T47D (cell line): ENCODE data around the gene WNT7B.

Experiments
- DNase-seq, 2 experiments: peaks; one replicate each; pipeline versions ENCODE4 v3.0.0 to v3.0.0-alpha.2; 2011 to 2012; ENCODE audit warnings: low read depth in 1 of 2, low spot score in 1 of 2
- JUND ChIP-seq: IDR thresholded peaks from 2 replicates; pipeline ENCODE4 v1.6.1; 2012; ENCODE audit warnings: low read depth
- in situ Hi-C: cut with HindIII; loops from 2 replicates; pipeline ENCODE4 v1.10.0; 2016; ENCODE audit warnings: low sequenced_read_pairs, low pct_unique_long_range_greater_than_20kb

The WNT7B gene

DNA sequence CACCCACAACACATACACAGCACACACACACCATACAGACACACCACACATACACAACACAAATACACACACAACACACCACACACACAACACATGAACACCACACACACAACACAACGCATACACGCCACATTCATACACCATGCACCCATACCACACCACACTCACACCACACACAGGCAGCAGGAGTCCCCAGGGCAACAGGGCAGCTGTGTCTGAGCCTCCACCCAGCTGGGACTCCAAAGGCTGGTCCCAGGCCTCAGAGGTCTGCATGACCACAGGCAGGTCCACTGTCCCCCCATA, 3.3 kb upstream of the WNT7B start:
- no peak for DNase-seq
- in situ Hi-C loops, result no loop called here
- TF ChIP-seq JUND, result no peak

DNA sequence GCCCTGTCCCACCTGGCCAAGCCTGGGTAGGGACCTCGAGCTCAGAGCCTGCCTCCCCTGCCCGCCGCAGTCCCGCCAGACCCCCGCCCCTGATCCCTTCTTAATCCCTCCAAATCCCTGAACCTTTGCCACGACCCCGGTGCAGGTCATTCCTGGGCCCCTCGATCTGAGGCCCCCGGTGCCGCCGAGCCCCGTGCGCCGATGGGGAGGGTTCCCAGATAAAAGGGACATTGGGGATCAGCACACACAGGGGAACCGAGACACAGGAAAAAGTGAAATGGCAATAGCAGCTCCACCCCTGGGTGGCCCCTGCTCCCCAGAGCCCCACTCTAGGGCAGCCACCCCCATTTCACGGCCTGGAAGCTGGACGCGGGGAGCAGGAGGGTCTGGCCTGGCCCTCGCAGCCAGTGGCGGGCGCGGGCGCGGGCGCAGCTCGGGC, 1.3 kb upstream of the WNT7B start:
- in situ Hi-C loops, result no loop called here
- TF ChIP-seq JUND, result no peak
- no peak for DNase-seq

DNA sequence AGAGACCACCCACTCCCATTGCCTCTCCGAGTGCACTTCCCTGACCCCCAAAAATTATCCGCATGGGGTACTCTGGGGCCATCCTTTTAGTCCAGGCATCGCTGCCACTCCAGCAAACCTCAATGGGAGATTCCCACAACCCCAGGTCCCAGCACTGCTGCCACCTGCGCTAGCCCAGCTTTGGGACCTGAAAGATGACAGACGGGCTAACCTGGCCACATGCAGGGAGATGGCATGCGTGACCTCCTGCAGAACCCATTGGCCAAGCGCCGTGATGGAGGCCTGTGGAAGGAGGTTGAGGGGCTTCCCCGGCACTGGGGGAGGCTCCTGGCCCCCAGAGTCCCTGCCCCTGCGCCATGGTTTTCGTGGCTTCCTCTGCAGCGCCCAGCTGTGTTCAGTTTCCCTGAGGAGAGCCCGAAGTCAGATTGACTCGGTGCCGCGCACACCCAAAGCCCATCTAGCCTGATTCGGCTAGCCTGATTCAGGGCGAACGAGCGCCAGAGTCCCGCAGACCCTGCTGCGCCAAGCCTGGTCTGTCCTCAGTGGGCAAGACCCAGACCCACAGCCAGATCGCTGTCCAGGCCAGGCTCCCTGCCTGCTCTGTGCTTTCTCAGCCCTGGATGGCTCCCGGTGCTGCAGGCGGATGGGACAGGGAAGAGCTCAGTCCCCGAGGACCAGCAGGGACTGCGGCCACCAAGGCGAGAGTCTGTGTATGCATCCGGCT, 751 bp upstream of the WNT7B start:
- no peak for TF ChIP-seq JUND
- DNase-seq, result peak in 1 of 2 experiments; percentile 45
- in situ Hi-C loops, result no loop called here

DNA sequence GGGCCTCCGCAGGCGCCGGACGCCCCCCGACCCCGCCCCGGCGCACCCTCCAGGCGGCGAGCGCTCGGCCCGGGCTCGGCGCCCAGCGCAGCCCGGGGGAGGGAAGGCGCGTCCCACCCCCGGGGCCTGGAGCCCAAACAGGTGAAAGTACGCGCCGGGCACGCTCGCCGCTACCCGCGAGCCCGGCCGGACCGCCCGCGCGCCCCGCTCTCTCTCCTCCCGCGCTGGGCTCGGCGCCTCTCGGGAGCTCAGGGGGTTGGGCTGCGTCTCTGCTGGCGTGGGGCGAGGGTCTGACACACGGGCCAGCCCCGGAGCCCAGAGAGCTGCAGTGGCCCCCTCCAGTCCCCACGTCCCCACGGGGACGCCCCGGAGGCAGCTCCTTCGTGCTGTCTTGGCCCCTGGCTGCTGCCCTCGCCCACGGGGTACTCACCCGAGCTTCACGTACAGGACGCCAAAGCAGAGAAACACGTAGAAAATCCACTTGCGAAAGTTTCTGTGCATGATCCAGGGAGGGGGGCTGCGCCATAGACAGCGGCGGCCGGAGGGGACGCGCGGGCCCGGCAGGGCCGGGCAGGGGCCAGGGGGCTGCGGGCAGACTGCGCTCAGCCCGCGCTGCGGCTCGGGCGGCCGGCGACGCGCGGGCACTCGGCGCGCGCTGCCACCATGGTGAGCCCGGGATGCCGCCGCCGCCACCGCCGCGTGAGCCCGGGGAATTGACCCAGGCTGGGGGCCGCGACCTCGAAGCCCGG, 534 bp downstream of the WNT7B start:
- DNase-seq, result peak in 1 of 2 experiments; percentile 42
- in situ Hi-C loops, result no loop called here
- TF ChIP-seq JUND, result no peak

DNA sequence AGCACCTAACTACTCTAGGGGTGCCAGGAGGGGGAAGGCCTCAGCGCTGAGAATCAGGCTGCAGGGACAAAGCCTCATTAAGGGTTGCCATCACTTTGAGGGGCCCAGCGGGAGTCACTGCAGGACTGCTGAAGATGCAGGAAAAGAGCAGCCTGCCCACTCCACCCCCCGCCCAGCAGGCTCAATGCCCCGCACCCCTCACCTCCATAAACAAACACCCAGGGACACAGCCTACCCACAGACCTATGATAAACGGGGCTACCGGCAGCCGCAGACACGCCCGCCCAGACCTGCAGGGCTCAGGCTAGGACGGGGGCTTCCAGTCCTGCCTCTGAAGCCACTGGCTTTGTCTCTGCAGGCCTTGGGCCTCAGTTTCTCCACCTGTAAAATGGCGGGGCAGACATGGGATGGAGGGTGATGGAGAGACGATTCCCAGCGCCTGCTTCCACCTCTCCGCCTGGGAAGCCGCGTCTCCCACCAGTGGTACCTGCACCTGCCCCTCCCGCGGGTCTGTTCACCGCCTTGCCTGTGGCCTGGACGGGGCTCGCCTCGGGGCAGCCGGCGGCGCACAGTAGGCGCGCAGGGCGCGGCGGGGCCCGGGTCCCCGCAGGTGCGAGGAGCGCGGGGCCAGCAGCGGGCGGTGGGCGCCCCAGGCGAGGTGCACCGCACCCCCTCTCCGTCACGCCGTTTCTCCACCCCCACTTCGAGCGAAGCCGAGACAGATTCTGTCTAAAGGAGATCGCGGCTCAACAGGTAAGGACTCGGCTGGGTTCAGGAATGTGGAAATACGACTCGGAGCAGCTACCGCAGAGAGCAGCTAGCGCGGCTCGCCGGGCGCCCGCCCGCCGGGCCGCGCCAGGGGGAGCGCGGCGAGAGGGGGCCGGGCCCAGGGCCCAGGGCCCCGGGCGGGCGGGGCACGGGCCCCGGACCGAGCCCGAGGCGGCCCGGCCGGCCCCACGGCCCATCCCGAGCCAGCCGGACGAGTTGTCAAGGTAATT, 1.5 kb downstream of the WNT7B start:
- DNase-seq, result peak; percentile 58 to 81
- TF ChIP-seq JUND, result no peak
- in situ Hi-C loops, result no loop called here

DNA sequence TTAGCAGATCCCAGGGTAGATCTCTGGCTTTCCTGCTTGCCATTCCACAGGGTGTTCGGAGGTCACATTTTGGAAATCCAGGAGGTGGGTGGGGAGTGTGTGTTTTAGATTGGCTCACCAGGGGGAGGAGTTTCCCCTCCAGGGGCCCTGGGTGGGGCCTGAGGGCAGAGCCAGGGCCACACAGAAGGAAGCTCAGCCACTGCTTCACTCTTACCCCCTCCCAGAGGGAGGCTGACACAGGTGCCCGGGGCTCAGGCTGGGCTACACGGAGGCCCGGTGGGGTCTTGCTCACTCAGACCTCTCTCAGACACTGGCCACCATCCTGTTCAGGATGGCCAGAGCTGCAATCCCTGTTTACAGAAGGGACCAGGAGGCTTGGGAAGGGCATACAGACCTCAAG, 2.5 kb downstream of the WNT7B start:
- no peak for TF ChIP-seq JUND
- DNase-seq, result no peak
- in situ Hi-C loops, result no loop called here

DNA sequence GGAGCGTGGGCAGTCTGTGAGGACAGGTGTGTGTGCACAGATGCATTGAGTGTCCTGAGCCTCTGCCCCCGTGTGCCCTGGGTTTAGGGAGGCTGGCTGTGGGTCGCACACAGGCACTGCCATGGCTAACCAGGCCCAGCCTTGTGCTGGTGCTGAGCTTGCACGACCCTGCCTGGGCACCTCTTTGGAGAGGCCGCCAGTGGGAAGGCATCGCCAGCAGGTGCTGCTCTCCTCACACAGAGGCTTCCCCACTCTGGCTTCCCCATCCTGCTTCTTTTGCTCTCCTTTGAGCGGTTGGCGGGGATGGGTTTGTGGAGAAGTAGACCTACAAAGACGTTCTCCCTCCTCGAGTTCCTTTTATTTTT, 4.1 kb downstream of the WNT7B start:
- in situ Hi-C loops, result no loop called here
- DNase-seq, result no peak
- TF ChIP-seq JUND, result no peak

DNA sequence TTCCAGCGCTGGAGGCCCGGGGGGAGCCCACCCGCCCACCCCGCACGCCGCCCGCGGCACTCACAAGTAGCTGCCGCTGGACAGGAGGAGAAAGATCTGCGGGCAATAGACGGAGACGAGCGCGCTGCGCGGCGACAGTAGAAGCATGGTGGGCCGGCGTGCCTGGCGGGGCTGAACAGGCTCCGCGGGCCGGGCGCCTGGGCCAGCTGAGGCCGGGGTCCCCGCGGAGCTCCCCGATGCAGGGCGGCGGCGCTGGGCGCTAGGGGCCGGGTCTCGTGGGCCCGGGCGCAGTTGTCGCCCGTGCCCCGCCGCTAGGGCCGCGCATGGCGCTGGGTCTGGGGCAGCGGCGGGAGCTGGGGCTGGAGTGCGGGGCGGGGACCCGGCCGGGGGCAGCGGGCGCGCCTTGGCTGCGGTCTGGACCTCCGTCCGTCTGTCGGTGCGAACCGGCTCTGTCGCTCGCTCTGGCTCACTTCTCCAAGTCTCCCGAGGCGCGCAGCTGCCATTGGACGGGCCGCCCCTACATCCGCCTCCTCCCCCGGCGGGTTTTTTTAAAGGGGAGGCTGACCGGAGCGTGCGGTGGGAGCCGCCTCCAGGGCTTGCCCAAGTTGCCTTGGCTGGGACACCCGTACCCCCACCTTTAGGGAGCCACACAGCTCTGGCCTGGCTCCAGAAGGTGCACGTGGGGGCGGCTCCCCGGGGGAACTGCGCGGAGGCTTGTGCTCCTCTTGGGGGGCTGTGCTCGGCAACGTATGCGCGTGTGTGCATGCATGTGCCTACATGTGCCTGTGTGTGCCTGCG, 4.7 kb downstream of the WNT7B start:
- in situ Hi-C loops, result no loop called here
- no peak for TF ChIP-seq JUND
- no peak for DNase-seq

DNA sequence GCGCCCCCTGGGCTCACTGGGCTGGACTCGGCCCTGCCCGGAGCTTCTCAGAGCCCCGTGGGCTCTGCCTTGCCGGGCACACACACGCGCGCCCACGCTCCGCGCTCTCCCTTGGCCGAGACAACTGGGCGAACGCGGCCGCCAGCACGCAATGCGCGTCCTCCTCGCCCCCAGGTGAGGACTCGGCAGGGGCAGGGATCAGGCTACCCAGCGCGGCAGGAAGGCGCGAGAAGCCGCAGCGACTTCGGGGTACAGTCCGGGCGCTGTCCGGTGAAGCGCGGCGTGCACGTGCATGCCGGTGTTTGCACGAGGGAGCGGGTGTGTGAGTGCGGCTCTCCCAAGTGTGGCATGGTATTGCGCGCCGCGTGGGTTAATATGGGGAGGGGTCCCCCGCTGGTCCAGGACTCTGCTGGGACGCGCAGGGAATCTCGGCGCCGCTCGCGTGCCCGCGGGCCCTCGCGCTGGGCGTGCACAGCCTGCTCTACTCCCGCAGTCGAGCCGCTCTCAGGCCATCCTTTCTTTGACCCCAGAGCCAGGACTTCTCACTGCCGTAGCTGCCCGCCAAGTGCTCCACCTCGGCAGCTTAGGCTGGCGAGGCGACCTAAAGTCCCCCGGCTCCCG, 5.4 kb downstream of the WNT7B start:
- no peak for DNase-seq
- no peak for TF ChIP-seq JUND
- in situ Hi-C loops, result no loop called here

DNA sequence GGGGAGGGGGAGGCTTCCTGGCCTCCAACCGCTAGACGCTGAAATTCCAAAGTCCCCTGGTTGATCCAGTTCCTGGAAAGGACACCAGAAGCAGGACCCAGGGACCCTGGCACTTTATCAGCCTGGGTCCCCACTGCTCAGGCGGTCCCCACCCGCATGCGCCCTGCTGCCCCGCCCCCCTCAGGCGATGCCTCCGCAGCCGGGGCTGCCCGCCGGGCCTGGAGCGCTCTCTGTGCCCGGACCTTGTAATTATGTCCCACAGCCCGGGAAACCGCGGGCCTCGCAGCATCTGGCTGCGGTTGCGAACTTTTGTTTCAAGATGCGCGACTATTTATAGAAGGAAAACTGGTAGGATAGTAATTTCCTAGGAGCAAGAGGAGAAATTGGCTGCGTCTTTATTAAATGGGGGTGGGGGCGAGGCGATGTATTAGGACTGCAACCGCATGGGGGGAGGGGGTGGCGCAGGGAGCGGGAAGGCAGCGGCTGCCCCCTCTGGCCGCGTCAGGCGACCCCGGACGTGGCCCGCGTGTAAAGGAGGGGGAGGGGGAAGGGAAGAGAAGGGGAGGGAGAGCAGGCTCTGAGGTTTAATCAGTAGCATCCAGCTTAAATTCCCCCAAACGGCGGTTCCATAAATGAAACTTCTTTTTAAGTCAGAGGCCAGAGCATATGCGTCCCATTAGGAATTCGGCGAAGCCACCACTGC, 6.1 kb downstream of the WNT7B start:
- in situ Hi-C loops, result no loop called here
- TF ChIP-seq JUND, result no peak
- DNase-seq, result no peak

DNA sequence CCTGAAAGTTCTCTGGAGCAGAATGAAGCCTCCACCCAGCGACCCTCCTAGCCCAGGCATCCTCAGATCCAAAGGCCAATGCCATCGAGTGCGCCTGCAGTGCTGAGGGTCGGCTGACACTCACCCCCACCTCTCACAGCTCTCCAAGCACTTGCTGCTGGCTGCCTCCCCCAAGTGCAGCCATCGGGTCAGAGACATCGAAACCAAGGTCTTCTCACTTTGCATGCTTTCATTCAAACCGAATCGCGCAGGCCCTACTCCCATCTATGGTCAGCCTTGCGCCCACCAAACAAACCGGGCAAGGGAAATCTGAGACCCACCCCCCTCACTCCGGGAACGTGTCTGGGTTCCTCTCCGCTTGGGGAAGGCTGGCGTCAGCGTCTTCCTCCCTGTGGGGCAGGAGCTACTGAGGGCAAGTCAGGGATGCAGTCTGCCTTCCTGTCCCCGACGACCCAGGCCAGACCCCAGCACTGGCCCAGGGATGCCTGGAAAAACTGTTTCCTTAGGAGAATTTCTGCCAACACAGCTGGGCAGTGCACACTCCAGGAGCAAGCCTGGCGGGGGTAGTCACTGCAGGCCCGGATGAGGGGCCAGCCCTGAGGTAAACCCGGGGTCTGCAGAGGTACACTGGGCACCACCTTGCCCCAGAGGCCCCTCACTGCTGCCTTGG, 7.0 kb downstream of the WNT7B start:
- in situ Hi-C loops, result no loop called here
- TF ChIP-seq JUND, result no peak
- no peak for DNase-seq
